Tibial nerve (tissue), 4 donors: ENCODE results near the gene DENND11. TPM values are rescaled to one million over a fixed set of nuclear protein-coding genes. Genes with fewer than 3 reads are reported as not detected.
A peak's percentile ranks its signal among the peaks of the same experiment; 100 is the strongest.

Experiments used
- DNase-seq, 2 donors: peaks; one replicate each; pipeline ENCODE4 v3.0.0-alpha.2; 2019; ENCODE audit warnings: low spot score in 2 of 2
- H3K27ac ChIP-seq, 4 donors: fragments of 200-600 bp; sonication (generic) in 3 of 4; one replicate each; pipeline ENCODE4 v1.5.1; 2017 to 2019; ENCODE audit warnings: mild to moderate bottlenecking in 1 of 4
- H3K27me3 ChIP-seq, 2 donors: fragments of 200-600 bp; sonication (generic) in 1 of 2; one replicate each; pipeline versions ENCODE4 v1.5.1 to v1.6.0; 2017 to 2019
- H3K36me3 ChIP-seq, 3 donors: fragments of 200-600 bp; sonication (generic); one replicate each; pipeline ENCODE4 v1.5.1; 2018 to 2019
- H3K4me1 ChIP-seq, 4 donors: fragments of 200-600 bp; sonication (generic) in 3 of 4; one replicate each; pipeline ENCODE4 v1.5.1; 2017 to 2019
- H3K4me3 ChIP-seq, 4 donors: fragments of 200-600 bp; sonication (generic) in 3 of 4; one replicate each; pipeline ENCODE4 v1.5.1; 2017 to 2019; ENCODE audit warnings: mild to moderate bottlenecking in 1 of 4, moderate library complexity in 1 of 4
- H3K9me3 ChIP-seq, 4 donors: fragments of 200-600 bp; sonication (generic) in 3 of 4; one replicate each; pipeline ENCODE4 v1.5.1; 2017 to 2019
- CTCF ChIP-seq, 5 experiments: fragments of 200-600 bp in 3 of 5; fragments of 450-650 bp in 2 of 5; sonication (generic) in 3 of 5; IDR thresholded peaks; one replicate each; pipeline ENCODE4 v1.5.1; 2016 to 2019; ENCODE audit warnings: antibody characterized with exemption in 5 of 5, mild to moderate bottlenecking in 3 of 5, moderate library complexity in 2 of 5
- EP300 ChIP-seq, 2 donors: sonication (generic); formaldehyde crosslinking; IDR thresholded peaks; one replicate each; pipeline ENCODE4 v1.6.1; 2017; ENCODE audit warnings: antibody characterized with exemption in 2 of 2, mild to moderate bottlenecking in 1 of 2
- POLR2A ChIP-seq, 2 donors: fragments of 450-650 bp; IDR thresholded peaks; one replicate each; pipeline ENCODE4 v1.6.1; 2017; ENCODE audit warnings: antibody characterized with exemption in 2 of 2, mild to moderate bottlenecking in 2 of 2, moderate library complexity in 2 of 2
- WGBS, 2 donors: methylation state at CpG; one replicate each; pipeline ENCODE4 v1.1.5; 2018; 5-methylcytosine and 5-hydroxymethylcytosine counted together
- total RNA-seq, 4 donors: library from RNA; depleted of rRNA; stranded (reverse); fragments of >200 nt; gene quantifications; one replicate each; pipeline ENCODE4 v1.1.0, GENCODE V29; 2016

DENND11 gene
- total RNA-seq, 4 donors from 2014 or later = 14.1 to 16.7 (median 15.5) TPM

- no peaks in the 10 kb centered on the region for H3K27me3 ChIP-seq
- H3K27ac ChIP-seq = no peak overlapping the region
- WGBS, 2 donors = 69 to 78% methylated on average over 4 of the region's 4 CpGs
- peak overlapping the region in 1 of 4 donors; percentile 93 for H3K4me3 ChIP-seq
- no peak for TF ChIP-seq POLR2A (IDR thresholded peaks at IDR 0.05)
- TF ChIP-seq EP300 (IDR thresholded peaks at IDR 0.05) = no peak
- no peak for TF ChIP-seq CTCF (IDR thresholded peaks at IDR 0.05)
- DNase-seq = no peak
- no peaks in the 10 kb centered on the region for H3K9me3 ChIP-seq
- H3K4me1 ChIP-seq = peaks cover 0 to 34% (median 3%) of the 10 kb centered on the region in 4 donors
- no peaks in the 10 kb centered on the region for H3K36me3 ChIP-seq
Observed at GRCh38 chr7:141702892-141703291, 926 bp upstream of the DENND11 start.

- Histone ChIP-seq H3K4me1 (peaks cover 0 to 45% (median 5%) of the 10 kb centered on the region in 4 donors), H3K4me3 (peak overlapping the region; percentile 62 to 93 (median 82)), H3K27ac (peak overlapping the region; percentile 73 to 90 (median 80)), H3K36me3 (no peaks in the 10 kb centered on the region), H3K27me3 (no peaks in the 10 kb centered on the region), H3K9me3 (no peaks in the 10 kb centered on the region)
- TF ChIP-seq CTCF (IDR thresholded peaks at IDR 0.05) = no peak
- TF ChIP-seq EP300 (IDR thresholded peaks at IDR 0.05) = no peak
- TF ChIP-seq POLR2A (IDR thresholded peaks at IDR 0.05) = no peak
- no peak for DNase-seq
- 0 to 1% methylated on average over 13 to 25 of the region's 59 CpGs for WGBS, 2 donors
Observed at GRCh38 chr7:141701489-141702046, 398 bp downstream of the DENND11 start.

GRCh38 chr7:141700848-141701371, 1.1 kb downstream of the DENND11 start:
- H3K4me3 ChIP-seq = peak overlapping the region; percentile 62 to 93 (median 82)
- no peak for DNase-seq
- peaks cover 0 to 52% (median 5%) of the 10 kb centered on the region in 4 donors for H3K4me1 ChIP-seq
- peak overlapping the region; percentile 73 to 90 (median 80) for H3K27ac ChIP-seq
- H3K9me3 ChIP-seq = no peaks in the 10 kb centered on the region
- H3K27me3 ChIP-seq = no peaks in the 10 kb centered on the region
- WGBS, 2 donors = 12 to 19% methylated on average over 20 of the region's 20 CpGs
- no peaks in the 10 kb centered on the region for H3K36me3 ChIP-seq
- TF ChIP-seq EP300 (IDR thresholded peaks at IDR 0.05) (no peak), POLR2A (IDR thresholded peaks at IDR 0.05) (no peak), CTCF (IDR thresholded peaks at IDR 0.05) (no peak)

GRCh38 chr7:141700296-141700847, 1.6 kb downstream of the DENND11 start:
- no peak for DNase-seq
- TF ChIP-seq EP300 (IDR thresholded peaks at IDR 0.05) (no peak), POLR2A (IDR thresholded peaks at IDR 0.05) (no peak), CTCF (IDR thresholded peaks at IDR 0.05) (no peak)
- H3K4me3 ChIP-seq = peak overlapping the region in 2 of 4 donors; percentile 72 to 93
- WGBS, 2 donors = 51% methylated on average over 5 of the region's 5 CpGs
- H3K9me3 ChIP-seq = no peaks in the 10 kb centered on the region
- no peaks in the 10 kb centered on the region for H3K36me3 ChIP-seq
- peak overlapping the region in 3 of 4 donors; percentile 77 to 90 (median 82) for H3K27ac ChIP-seq
- peaks cover 0 to 56% (median 5%) of the 10 kb centered on the region in 4 donors for H3K4me1 ChIP-seq
- H3K27me3 ChIP-seq = no peaks in the 10 kb centered on the region

GRCh38 chr7:141699860-141700259, 2.1 kb downstream of the DENND11 start:
- Histone ChIP-seq H3K36me3 (no peaks in the 10 kb centered on the region), H3K27ac (no peak overlapping the region), H3K4me1 (peaks cover 0 to 58% (median 5%) of the 10 kb centered on the region in 4 donors), H3K27me3 (no peaks in the 10 kb centered on the region), H3K4me3 (no peak overlapping the region), H3K9me3 (no peaks in the 10 kb centered on the region)
- 57 to 60% methylated on average over 3 of the region's 3 CpGs for WGBS, 2 donors
- TF ChIP-seq EP300 (IDR thresholded peaks at IDR 0.05) = no peak
- no peak for TF ChIP-seq POLR2A (IDR thresholded peaks at IDR 0.05)
- TF ChIP-seq CTCF (IDR thresholded peaks at IDR 0.05) = no peak
- no peak for DNase-seq
